HepG2 (cell line): ENCODE data around the gene MYO1B. TPM values are rescaled to one million over a fixed set of nuclear protein-coding genes. Genes with fewer than 3 reads are reported as not detected.

Experiments used
- ATAC-seq: fragments of 200-7000 bp; cut with Tn5 transposase; 3 replicates; pipeline ENCODE4 v1.9.1; 2020; ENCODE audit warnings: mild to moderate bottlenecking, moderate library complexity
- BruUV-seq: library from RNA; stranded (reverse); fragments of 400-500 nt; replicated peaks from 2 replicates; lab custom pipeline; 2021; lab: Mats Ljungman, UMichigan
- CTCF ChIA-PET: fragments of 300-600 bp; formaldehyde crosslinking; extraction: SDS; loops from one replicate; lab custom pipeline; 2021; ENCODE audit warnings: low total read pairs, inconsistent platforms, low intra/inter-chr PET ratio; lab: Yijun Ruan, JAX
- POLR2A ChIA-PET: fragments of 350-600 bp; sonication (Branson Sonifier 250); formaldehyde crosslinking; loops from one replicate; lab custom pipeline; 2020; ENCODE audit warnings: antibody characterized with exemption, inconsistent platforms; lab: Yijun Ruan, JAX
- DNase-seq: peaks from one replicate; pipeline ENCODE4 v3.0.0-alpha.2; 2015; ENCODE audit warnings: low spot score
- FAIRE-seq: peaks from 3 replicates; lab custom pipeline; 2011; peaks lifted over from hg19 to GRCh38; lab: Jason Lieb, UNC
- H2AFZ ChIP-seq: one replicate; pipeline ENCODE4 v1.6.1; 2011; ENCODE audit warnings: low read length, inconsistent platforms
- H3K27ac ChIP-seq: fragments of 300-600 bp; 3 replicates; pipeline ENCODE4 v1.8.0; 2011; ENCODE audit warnings: mixed run types, mild to moderate bottlenecking, mixed read lengths, low read length, inconsistent platforms; ENCODE audit not compliant: insufficient read depth; ENCODE audit errors: extremely low read length
- H3K27me3 ChIP-seq, 2 experiments: fragments of 200-600 bp in 1 of 2; 2 replicates in 1 of 2; 3 replicates in 1 of 2; pipeline versions ENCODE4 v1.6.0 to v1.8.0; 2011; ENCODE audit warnings: low read length in 2 of 2, mild to moderate bottlenecking in 2 of 2, moderate library complexity in 2 of 2, inconsistent platforms in 1 of 2; ENCODE audit not compliant: insufficient read depth in 2 of 2, control insufficient read depth in 1 of 2
- H3K36me3 ChIP-seq, 2 experiments: fragments of 200-600 bp in 1 of 2; replicated peaks in 1 of 2; 2 replicates in 1 of 2; 3 replicates in 1 of 2; pipeline versions ENCODE4 v1.5.1 to v1.8.0; 2011; ENCODE audit warnings: low read length in 2 of 2, inconsistent platforms in 1 of 2; ENCODE audit not compliant: insufficient read depth in 2 of 2, control insufficient read depth in 1 of 2
- H3K4me1 ChIP-seq: 2 replicates; pipeline ENCODE4 v1.5.1; 2012; ENCODE audit warnings: low read length, inconsistent platforms; ENCODE audit not compliant: insufficient read depth
- H3K4me2 ChIP-seq: 2 replicates; pipeline ENCODE4 v1.6.0; 2011; ENCODE audit warnings: low read depth, low read length, inconsistent platforms
- H3K4me3 ChIP-seq, 3 experiments: fragments of 200-600 bp in 1 of 3; sonication (generic), shearing (Covaris generic) in 1 of 3; replicated peaks in 1 of 3; 2 replicates each; pipeline ENCODE4 v1.5.1; 2011 to 2016; ENCODE audit warnings: low read length in 3 of 3, inconsistent platforms in 2 of 3, low read depth in 2 of 3, mild to moderate bottlenecking in 2 of 3, control low read depth in 1 of 3, mixed read lengths in 1 of 3; ENCODE audit not compliant: insufficient read depth in 1 of 3
- H3K79me2 ChIP-seq: one replicate; pipeline ENCODE4 v1.6.1; 2011; ENCODE audit warnings: low read length, inconsistent platforms; ENCODE audit not compliant: insufficient read depth
- H3K9ac ChIP-seq: 2 replicates; pipeline ENCODE4 v1.6.0; 2011; ENCODE audit warnings: mild to moderate bottlenecking, low read depth, low read length, inconsistent platforms; ENCODE audit not compliant: insufficient read depth
- H3K9me3 ChIP-seq: 2 replicates; pipeline ENCODE4 v1.5.1; 2012; ENCODE audit warnings: mild to moderate bottlenecking, low read length
- H4K20me1 ChIP-seq: 2 replicates; pipeline ENCODE4 v1.6.0; 2011; ENCODE audit warnings: inconsistent platforms, mild to moderate bottlenecking, low read length, moderate library complexity; ENCODE audit not compliant: insufficient read depth
- CSRNP1 ChIP-seq: sonication (generic); formaldehyde crosslinking; IDR thresholded peaks from 2 replicates; pipeline ENCODE4 v1.8.1; 2023; ENCODE audit warnings: mild to moderate bottlenecking, missing genetic modification reagents
- FLYWCH1 ChIP-seq: sonication (generic); formaldehyde crosslinking; IDR thresholded peaks from 2 replicates; pipeline ENCODE4 v1.8.1; 2023; ENCODE audit warnings: mild to moderate bottlenecking, missing genetic modification reagents
- NFE2 ChIP-seq: sonication (generic); formaldehyde crosslinking; IDR thresholded peaks from 2 replicates; pipeline ENCODE4 v1.4.0; 2020; ENCODE audit warnings: missing genetic modification reagents
- PAF1 ChIP-seq: IDR thresholded peaks from 2 replicates; pipeline ENCODE4 v1.6.1; 2016; ENCODE audit warnings: missing genetic modification reagents, missing compliant biosample characterization
- RAD21 ChIP-seq: fragments of 450-650 bp; formaldehyde crosslinking; IDR thresholded peaks from 2 replicates; pipeline ENCODE4 v1.5.0; 2020; ENCODE audit warnings: mild to moderate bottlenecking
- SIN3A ChIP-seq: IDR thresholded peaks from 2 replicates; pipeline ENCODE4 v1.6.1; 2011; ENCODE audit warnings: low read depth, mild to moderate bottlenecking, control low read depth, low read length, borderline replicate concordance
- TEAD3 ChIP-seq: optimal IDR thresholded peaks from 2 replicates; pipeline ENCODE3; 2016; ENCODE audit warnings: borderline replicate concordance
- ZHX1 ChIP-seq: sonication (generic); formaldehyde crosslinking; IDR thresholded peaks from 2 replicates; pipeline ENCODE4 v1.8.1; 2022; ENCODE audit warnings: low read depth, mild to moderate bottlenecking, missing genetic modification reagents
- ZNF646 ChIP-seq: sonication (generic); formaldehyde crosslinking; IDR thresholded peaks from 2 replicates; pipeline ENCODE4 v1.9.0; 2021; ENCODE audit warnings: mild to moderate bottlenecking, missing genetic modification reagents
- ZNF772 ChIP-seq: sonication (generic); formaldehyde crosslinking; IDR thresholded peaks from 2 replicates; pipeline ENCODE4 v1.5.0; 2020; ENCODE audit warnings: mild to moderate bottlenecking, missing genetic modification reagents
- ZNF800 ChIP-seq: sonication (generic); formaldehyde crosslinking; IDR thresholded peaks from 2 replicates; pipeline ENCODE4 v1.4.0; 2020; ENCODE audit warnings: missing genetic modification reagents
- WGBS: methylation state at CpG from one replicate; pipeline ENCODE4 v1.1.6; 2017; ENCODE audit warnings: low lambda C conversion rate; 5-methylcytosine and 5-hydroxymethylcytosine counted together
- in situ Hi-C: cut with HindIII; loops from 2 replicates; pipeline ENCODE4 v1.10.0; 2017; ENCODE audit warnings: low pct_unique_long_range_greater_than_20kb; ENCODE audit not compliant: extremely low pct_ligation_motif_present
- intact Hi-C: fragments of 100-400 bp; cut with micrococcal nuclease; formaldehyde crosslinking; loops from one replicate; pipeline ENCODE4 v1.10.0; 2022; ENCODE audit not compliant: unreplicated experiment
- polyA plus RNA-seq, 8 experiments: library from polyadenylated mRNA; depleted of rRNA in 3 of 8; stranded (reverse) in 7 of 8; unstranded in 1 of 8; fragments of >200 nt; fragmentation: Illumina TruSeq in 4 of 8; extraction: Trizol in 4 of 8; gene quantifications; 2 replicates each; pipeline versions ENCODE4 v1.2.1 to v1.2.3, GENCODE V29; 2011 to 2016; ENCODE audit warnings: low read depth in 4 of 8, missing spikeins in 1 of 8, mixed read lengths in 1 of 8; ENCODE audit not compliant: insufficient read depth in 1 of 8
- total RNA-seq, 5 experiments: library from RNA; depleted of rRNA; stranded (reverse); fragments of >200 nt; fragmentation: Illumina TruSeq; extraction: Trizol; gene quantifications; 2 replicates each; pipeline ENCODE4 v1.2.3, GENCODE V29; 2016; ENCODE audit warnings: low read depth in 1 of 5

MYO1B gene
- total and polyA plus RNA-seq, 2 of the 13 experiments (the other 11 are each of a cell fraction or from before 2014, with no cell fraction given): 36.9 to 89.8 TPM

- H3K36me3 ChIP-seq: no peaks in the 10 kb centered on the region; a peak in 2 of 5 replicates
- CTCF ChIA-PET: no interaction called here
- DNase-seq: no peak
- H3K9ac ChIP-seq: peak overlapping the region; percentile 83
- in situ Hi-C loops: loop anchor here (10.0 kb wide), 1 partner anchor 138 kb away; no protein-coding TSS in a partner anchor
- no peak overlapping the region for H2AFZ ChIP-seq
- no peak for FAIRE-seq
- peaks cover 10% of the 10 kb centered on the region for H4K20me1 ChIP-seq
- H3K4me1 ChIP-seq: peaks cover 60% of the 10 kb centered on the region
- peak overlapping the region; percentile 87 for H3K4me2 ChIP-seq
- H3K4me3 ChIP-seq: peak overlapping the region; percentile 80 to 89 (median 85)
- ATAC-seq: no peak
- no peaks in the 10 kb centered on the region for H3K9me3 ChIP-seq
- H3K27me3 ChIP-seq: no peaks in the 10 kb centered on the region; a peak in 1 of 5 replicates
- BruUV-seq: no TSS peak
- POLR2A ChIA-PET: interaction anchor here (0.7 to 2.5 kb wide), 10 partner anchors 13 to 431 kb away, joined by 3 to 10 read pairs (median 4); partner anchors contain the start of gene NABP1
- 9% methylated on average over 6 of the region's 6 CpGs for WGBS
- peaks cover 63% of the 10 kb centered on the region for H3K79me2 ChIP-seq
- intact Hi-C loops: loop anchor here (1.0 to 5.0 kb wide), 4 partner anchors 55 to 130 kb away; no protein-coding TSS in a partner anchor
- peak overlapping the region; percentile 86 for H3K27ac ChIP-seq
- TF ChIP-seq CSRNP1 (CRISPR knock-in tag) (0 out of 2 replicates have a peak, but pooled peaks have one; percentile 12), RAD21 (CRISPR knock-in tag) (no peak), SIN3A (no peak), ZNF646 (CRISPR knock-in tag) (no peak), PAF1 (CRISPR knock-in tag) (no peak), FLYWCH1 (CRISPR knock-in tag) (no peak), NFE2 (CRISPR knock-in tag) (no peak), ZHX1 (CRISPR knock-in tag) (no peak), ZNF800 (CRISPR knock-in tag) (no peak), ZNF772 (no peak), TEAD3 (CRISPR knock-in tag) (peak; percentile 8)
Measured at GRCh38 chr2:191246820-191247380, 1.7 kb downstream of the MYO1B start.
